ENCODE data around the gene SYNJ2.

- TF ChIP-seq, protein P1, sequence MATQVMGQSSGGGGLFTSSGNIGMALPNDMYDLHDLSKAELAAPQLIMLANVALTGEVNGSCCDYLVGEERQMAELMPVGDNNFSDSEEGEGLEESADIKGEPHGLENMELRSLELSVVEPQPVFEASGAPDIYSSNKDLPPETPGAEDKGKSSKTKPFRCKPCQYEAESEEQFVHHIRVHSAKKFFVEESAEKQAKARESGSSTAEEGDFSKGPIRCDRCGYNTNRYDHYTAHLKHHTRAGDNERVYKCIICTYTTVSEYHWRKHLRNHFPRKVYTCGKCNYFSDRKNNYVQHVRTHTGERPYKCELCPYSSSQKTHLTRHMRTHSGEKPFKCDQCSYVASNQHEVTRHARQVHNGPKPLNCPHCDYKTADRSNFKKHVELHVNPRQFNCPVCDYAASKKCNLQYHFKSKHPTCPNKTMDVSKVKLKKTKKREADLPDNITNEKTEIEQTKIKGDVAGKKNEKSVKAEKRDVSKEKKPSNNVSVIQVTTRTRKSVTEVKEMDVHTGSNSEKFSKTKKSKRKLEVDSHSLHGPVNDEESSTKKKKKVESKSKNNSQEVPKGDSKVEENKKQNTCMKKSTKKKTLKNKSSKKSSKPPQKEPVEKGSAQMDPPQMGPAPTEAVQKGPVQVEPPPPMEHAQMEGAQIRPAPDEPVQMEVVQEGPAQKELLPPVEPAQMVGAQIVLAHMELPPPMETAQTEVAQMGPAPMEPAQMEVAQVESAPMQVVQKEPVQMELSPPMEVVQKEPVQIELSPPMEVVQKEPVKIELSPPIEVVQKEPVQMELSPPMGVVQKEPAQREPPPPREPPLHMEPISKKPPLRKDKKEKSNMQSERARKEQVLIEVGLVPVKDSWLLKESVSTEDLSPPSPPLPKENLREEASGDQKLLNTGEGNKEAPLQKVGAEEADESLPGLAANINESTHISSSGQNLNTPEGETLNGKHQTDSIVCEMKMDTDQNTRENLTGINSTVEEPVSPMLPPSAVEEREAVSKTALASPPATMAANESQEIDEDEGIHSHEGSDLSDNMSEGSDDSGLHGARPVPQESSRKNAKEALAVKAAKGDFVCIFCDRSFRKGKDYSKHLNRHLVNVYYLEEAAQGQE (IDR thresholded peaks at IDR 0.05) = no peak
- TF ChIP-seq, protein P2, sequence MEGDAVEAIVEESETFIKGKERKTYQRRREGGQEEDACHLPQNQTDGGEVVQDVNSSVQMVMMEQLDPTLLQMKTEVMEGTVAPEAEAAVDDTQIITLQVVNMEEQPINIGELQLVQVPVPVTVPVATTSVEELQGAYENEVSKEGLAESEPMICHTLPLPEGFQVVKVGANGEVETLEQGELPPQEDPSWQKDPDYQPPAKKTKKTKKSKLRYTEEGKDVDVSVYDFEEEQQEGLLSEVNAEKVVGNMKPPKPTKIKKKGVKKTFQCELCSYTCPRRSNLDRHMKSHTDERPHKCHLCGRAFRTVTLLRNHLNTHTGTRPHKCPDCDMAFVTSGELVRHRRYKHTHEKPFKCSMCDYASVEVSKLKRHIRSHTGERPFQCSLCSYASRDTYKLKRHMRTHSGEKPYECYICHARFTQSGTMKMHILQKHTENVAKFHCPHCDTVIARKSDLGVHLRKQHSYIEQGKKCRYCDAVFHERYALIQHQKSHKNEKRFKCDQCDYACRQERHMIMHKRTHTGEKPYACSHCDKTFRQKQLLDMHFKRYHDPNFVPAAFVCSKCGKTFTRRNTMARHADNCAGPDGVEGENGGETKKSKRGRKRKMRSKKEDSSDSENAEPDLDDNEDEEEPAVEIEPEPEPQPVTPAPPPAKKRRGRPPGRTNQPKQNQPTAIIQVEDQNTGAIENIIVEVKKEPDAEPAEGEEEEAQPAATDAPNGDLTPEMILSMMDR (IDR thresholded peaks at IDR 0.05) = no peak
- TF ChIP-seq POLR2AphosphoS2 (conservative IDR thresholded peaks at IDR 0.05; ENCODE audit: low read length) (no peak), MYC (IDR thresholded peaks at IDR 0.05; ENCODE audit: borderline replicate concordance, low read length) (no peak), RAD21 (conservative IDR thresholded peaks at IDR 0.05 in 1 of 2, IDR thresholded peaks at IDR 0.05 in 1 of 2) (no peak), RFX5 (IDR thresholded peaks at IDR 0.05) (no peak), ESRRA (IDR thresholded peaks at IDR 0.05; ENCODE audit: borderline replicate concordance, low read length) (no peak), EHMT2 (IDR thresholded peaks at IDR 0.05; ENCODE audit: low read depth) (no peak), POLR2A (IDR thresholded peaks at IDR 0.05; ENCODE audit: low read length) (no peak), USF2 (IDR thresholded peaks at IDR 0.05) (no peak), HDAC2 (IDR thresholded peaks at IDR 0.05) (no peak), RCOR1 (IDR thresholded peaks at IDR 0.05; ENCODE audit: low read depth, low read length) (no peak), ZFP36 (IDR thresholded peaks at IDR 0.05; ENCODE audit: borderline replicate concordance, partially characterized antibody) (no peak)
- TF ChIP-seq, protein P3, sequence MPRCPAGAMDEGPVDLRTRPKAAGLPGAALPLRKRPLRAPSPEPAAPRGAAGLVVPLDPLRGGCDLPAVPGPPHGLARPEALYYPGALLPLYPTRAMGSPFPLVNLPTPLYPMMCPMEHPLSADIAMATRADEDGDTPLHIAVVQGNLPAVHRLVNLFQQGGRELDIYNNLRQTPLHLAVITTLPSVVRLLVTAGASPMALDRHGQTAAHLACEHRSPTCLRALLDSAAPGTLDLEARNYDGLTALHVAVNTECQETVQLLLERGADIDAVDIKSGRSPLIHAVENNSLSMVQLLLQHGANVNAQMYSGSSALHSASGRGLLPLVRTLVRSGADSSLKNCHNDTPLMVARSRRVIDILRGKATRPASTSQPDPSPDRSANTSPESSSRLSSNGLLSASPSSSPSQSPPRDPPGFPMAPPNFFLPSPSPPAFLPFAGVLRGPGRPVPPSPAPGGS (IDR thresholded peaks at IDR 0.05) = no peak
Measured at GRCh38 chr6:158073776-158074175, 92.1 kb downstream of the SYNJ2 start.
